ENCODE results near the gene PLAAT1. TPM values are rescaled to one million over a fixed set of nuclear protein-coding genes. Genes with fewer than 3 reads are reported as not detected.

The PLAAT1 gene
- total and polyA plus RNA-seq, 2 experiments from 2014 or later = 0.87 to 1.4 TPM

DNA sequence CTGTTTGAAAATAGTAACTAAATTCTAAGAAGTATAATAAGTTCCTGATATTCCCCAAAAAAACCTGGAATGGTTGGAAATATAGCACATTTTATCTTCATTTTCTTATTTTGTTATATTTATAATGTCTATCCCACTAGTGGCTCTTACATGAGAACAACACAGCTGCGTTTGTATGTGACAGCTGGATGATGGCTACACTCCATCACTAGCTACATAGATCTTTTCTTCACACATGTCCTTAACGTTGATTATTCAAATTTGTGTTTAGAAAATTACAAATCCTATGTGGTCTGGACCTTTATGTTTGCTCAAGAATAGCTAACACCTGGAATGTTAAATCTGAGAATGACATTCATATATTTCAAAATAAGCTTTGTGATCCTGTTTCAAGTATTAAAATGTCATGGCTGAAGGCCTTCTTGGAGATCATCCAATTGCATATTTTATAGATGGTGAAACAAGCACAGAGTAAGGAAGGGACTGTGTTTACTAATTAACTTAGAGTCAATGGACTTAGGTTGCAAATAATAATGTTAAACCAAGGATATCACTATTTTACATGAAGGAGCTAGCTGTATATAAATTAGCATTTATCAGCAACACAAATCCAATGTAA is 76.8 kb downstream of the PLAAT1 start:
- no peak for DNase-seq (ENCODE audit: low spot score)
- Histone ChIP-seq H3K9me3 (ENCODE audit: low read depth) (no peaks in the 10 kb centered on the region), H3K4me1 (ENCODE audit: insufficient read depth) (no peaks in the 10 kb centered on the region), H3K27ac (no peak overlapping the region), H2AFZ (no peak overlapping the region), H3K9me2 (replicated peaks; ENCODE audit: insufficient read depth) (no peaks in the 10 kb centered on the region), H3K27me3 (no peaks in the 10 kb centered on the region), H4K20me1 (ENCODE audit: insufficient read depth, poor library complexity, severe bottlenecking) (no peaks in the 10 kb centered on the region), H3K4me2 (no peak overlapping the region), H3K4me3 (no peak overlapping the region), H3K79me2 (no peaks in the 10 kb centered on the region), H3K36me3 (replicated peaks; ENCODE audit: insufficient read depth, low read depth) (no peaks in the 10 kb centered on the region)
- 94% methylated on average over 2 of the region's 2 CpGs for WGBS (ENCODE audit: low lambda C conversion rate, missing lambda C conversion rate)
- TF ChIP-seq EZH2 (IDR thresholded peaks at IDR 0.05; ENCODE audit: borderline replicate concordance) = no peak

Other genes with a start within 250 kb of the PLAAT1 start
- 0.12 TPM in 1 of 2 replicates, not detected in the other for gene ATP13A5, start 137.5 kb downstream of the PLAAT1 start, total RNA-seq
- gene ATP13A5, start 137.5 kb downstream of the PLAAT1 start, polyA plus RNA-seq = 0.10 TPM in 1 of 2 replicates, not detected in the other

Data from hepatocyte (in vitro differentiated cells).